ENCODE data around the gene DEXI. TPM values are rescaled to one million over a fixed set of nuclear protein-coding genes. Genes with fewer than 3 reads are reported as not detected.
A peak's percentile ranks its signal among the peaks of the same experiment; 100 is the strongest.

Gene DEXI
- total and polyA plus RNA-seq, 2 of the 13 experiments (the other 11 are each of a cell fraction or from before 2014, with no cell fraction given), result 51.5 to 70.4 TPM

- TF ChIP-seq NR1H2 (CRISPR knock-in tag; IDR thresholded peaks at IDR 0.05; ENCODE audit: borderline replicate concordance, low read depth) (no peak; the same call in 1 of the 2 replicates), SIN3A (IDR thresholded peaks at IDR 0.05; ENCODE audit: borderline replicate concordance, low read depth, low read length) (no peak; the same call in 1 of the 2 replicates), ZBTB33 (CRISPR knock-in tag; IDR thresholded peaks at IDR 0.05) (no peak), ZNF333 (CRISPR knock-in tag; IDR thresholded peaks at IDR 0.05; ENCODE audit: borderline replicate concordance) (no peak), ZNF577 (CRISPR knock-in tag; IDR thresholded peaks at IDR 0.05; ENCODE audit: borderline replicate concordance, low read depth) (no peak), ELF4 (CRISPR knock-in tag; IDR thresholded peaks at IDR 0.05; ENCODE audit: borderline replicate concordance) (no peak), ZNF747 (CRISPR knock-in tag; IDR thresholded peaks at IDR 0.05; ENCODE audit: borderline replicate concordance) (no peak), ZFP90 (CRISPR knock-in tag; IDR thresholded peaks at IDR 0.05; ENCODE audit: borderline replicate concordance) (peak; percentile 75), ZNF652 (CRISPR knock-in tag; IDR thresholded peaks at IDR 0.05; ENCODE audit: borderline replicate concordance, low read depth) (no peak), AGO1 (IDR thresholded peaks at IDR 0.05; ENCODE audit: low read depth, low read length, poor library complexity, severe bottlenecking) (no peak), ZNF3 (CRISPR knock-in tag; IDR thresholded peaks at IDR 0.05) (no peak), ARID4A (CRISPR knock-in tag; IDR thresholded peaks at IDR 0.05; ENCODE audit: borderline replicate concordance) (no peak; the same call in 1 of the 2 replicates), ZNF556 (CRISPR knock-in tag; IDR thresholded peaks at IDR 0.05; ENCODE audit: borderline replicate concordance) (no peak), SCMH1 (CRISPR knock-in tag; IDR thresholded peaks at IDR 0.05; ENCODE audit: borderline replicate concordance) (no peak), PLSCR1 (CRISPR knock-in tag; IDR thresholded peaks at IDR 0.05; ENCODE audit: borderline replicate concordance) (peak; percentile 64; the same call in 1 of the 2 replicates), CEBPZ (IDR thresholded peaks at IDR 0.05; ENCODE audit: low read length) (no peak), ZNF891 (CRISPR knock-in tag; IDR thresholded peaks at IDR 0.05) (peak; percentile 59), PHF5A (CRISPR knock-in tag; IDR thresholded peaks at IDR 0.05; ENCODE audit: low read depth, unreplicated experiment) (no peak)
These were observed 938 bp downstream of the DEXI start (continued) for GRCh38 chr16:10941127-10941933.
